CD4-positive, alpha-beta T cell treated with Interleukin-2 at 100 ng/mL for 4 hours (primary cell): Measurements from ENCODE around the gene TPRN.

Experiments used
- DNase-seq: peaks from one replicate; pipeline ENCODE4 v3.0.0-alpha.2; 2020; ENCODE audit warnings: low spot score

TPRN gene

GRCh38 chr9:137212520-137212919 lies 12.0 kb upstream of the TPRN start:
- no peak for DNase-seq

GRCh38 chr9:137211532-137211931 lies 11.0 kb upstream of the TPRN start:
- no peak for DNase-seq

- DNase-seq: no peak
These were observed 6.1 kb upstream of the TPRN start for GRCh38 chr9:137206602-137207001.

- DNase-seq: peak; percentile 90
These were observed 4.9 kb upstream of the TPRN start, which contains the start of the genes NDOR1 and TMEM203 for GRCh38 chr9:137205126-137206069. Gene NDOR1 (plus strand): TSS chr9:137205700. CDS start chr9:137205778, 78 bp downstream. Gene TMEM203 (minus strand): TSS chr9:137205648. CDS start chr9:137205414, 234 bp downstream.

GRCh38 chr9:137204731-137205125 lies 4.2 kb upstream of the TPRN start:
- no peak for DNase-seq

- no peak for DNase-seq
These were observed 2.4 kb upstream of the TPRN start for GRCh38 chr9:137202966-137203365.

GRCh38 chr9:137201205-137201868 lies 796 bp upstream of the TPRN start:
- DNase-seq: no peak

- no peak for DNase-seq
These were observed 975 bp downstream of the TPRN start for GRCh38 chr9:137199411-137200121.

GRCh38 chr9:137198902-137199283 lies 1.6 kb downstream of the TPRN start:
- DNase-seq: no peak

GRCh38 chr9:137198051-137198901 lies 2.3 kb downstream of the TPRN start:
- DNase-seq: no peak

GRCh38 chr9:137195525-137196220 lies 4.9 kb downstream of the TPRN start:
- DNase-seq: no peak

GRCh38 chr9:137194909-137195308 lies 5.6 kb downstream of the TPRN start:
- DNase-seq: no peak

- DNase-seq: no peak
These were observed 6.2 kb downstream of the TPRN start for GRCh38 chr9:137194388-137194787.

GRCh38 chr9:137193771-137194170 lies 6.8 kb downstream of the TPRN start:
- DNase-seq: no peak

GRCh38 chr9:137192859-137193258 lies 7.7 kb downstream of the TPRN start:
- DNase-seq: no peak

GRCh38 chr9:137192448-137192780 lies 8.1 kb downstream of the TPRN start:
- DNase-seq: no peak

- DNase-seq: no peak
These were observed 8.7 kb downstream of the TPRN start for GRCh38 chr9:137191691-137192447.

GRCh38 chr9:137191245-137191644 lies 9.3 kb downstream of the TPRN start:
- DNase-seq: no peak

- no peak for DNase-seq
These were observed 10.2 kb downstream of the TPRN start for GRCh38 chr9:137190315-137190856.
